Esophagus muscularis mucosa (tissue), 4 donors: ENCODE data around the gene POU4F3.

Experiments
- EP300 ChIP-seq: sonication (generic); formaldehyde crosslinking; IDR thresholded peaks from one replicate; pipeline ENCODE4 v1.6.1; 2017; ENCODE audit warnings: antibody characterized with exemption
- POLR2A ChIP-seq: fragments of 450-650 bp; IDR thresholded peaks from one replicate; pipeline ENCODE4 v1.6.1; 2017; ENCODE audit warnings: antibody characterized with exemption, moderate library complexity, mild to moderate bottlenecking, low read depth
- TF ChIP-seq, protein P1 (sequence below), 3 experiments: fragments of 200-600 bp in 2 of 3; fragments of 450-650 bp in 1 of 3; sonication (generic) in 2 of 3; IDR thresholded peaks; one replicate each; pipeline ENCODE4 v1.5.1; 2017 to 2019; ENCODE audit warnings: antibody characterized with exemption in 3 of 3, mild to moderate bottlenecking in 2 of 3, moderate library complexity in 1 of 3

DNA sequence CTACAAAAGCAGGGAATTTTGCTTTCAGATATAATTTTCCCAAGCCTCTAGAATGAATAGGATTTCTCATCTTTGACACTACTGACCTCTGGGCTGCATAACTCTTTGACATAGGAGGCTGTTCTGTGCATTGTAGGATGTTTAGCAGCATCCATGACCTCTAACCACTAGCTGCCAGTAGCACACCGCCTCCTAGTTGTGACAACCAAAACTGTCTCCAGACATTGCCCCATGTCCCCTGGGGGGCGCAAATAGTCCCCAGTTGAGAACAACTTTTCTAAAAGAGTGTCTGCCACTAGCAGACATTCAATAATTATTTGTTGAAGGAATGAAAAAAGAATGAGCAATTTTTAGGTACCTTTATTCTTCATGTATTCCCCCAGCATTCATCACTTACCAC is 51.8 kb downstream of the POU4F3 start:
- no peak for TF ChIP-seq POLR2A
- no peak for TF ChIP-seq EP300
- TF ChIP-seq, protein P1, sequence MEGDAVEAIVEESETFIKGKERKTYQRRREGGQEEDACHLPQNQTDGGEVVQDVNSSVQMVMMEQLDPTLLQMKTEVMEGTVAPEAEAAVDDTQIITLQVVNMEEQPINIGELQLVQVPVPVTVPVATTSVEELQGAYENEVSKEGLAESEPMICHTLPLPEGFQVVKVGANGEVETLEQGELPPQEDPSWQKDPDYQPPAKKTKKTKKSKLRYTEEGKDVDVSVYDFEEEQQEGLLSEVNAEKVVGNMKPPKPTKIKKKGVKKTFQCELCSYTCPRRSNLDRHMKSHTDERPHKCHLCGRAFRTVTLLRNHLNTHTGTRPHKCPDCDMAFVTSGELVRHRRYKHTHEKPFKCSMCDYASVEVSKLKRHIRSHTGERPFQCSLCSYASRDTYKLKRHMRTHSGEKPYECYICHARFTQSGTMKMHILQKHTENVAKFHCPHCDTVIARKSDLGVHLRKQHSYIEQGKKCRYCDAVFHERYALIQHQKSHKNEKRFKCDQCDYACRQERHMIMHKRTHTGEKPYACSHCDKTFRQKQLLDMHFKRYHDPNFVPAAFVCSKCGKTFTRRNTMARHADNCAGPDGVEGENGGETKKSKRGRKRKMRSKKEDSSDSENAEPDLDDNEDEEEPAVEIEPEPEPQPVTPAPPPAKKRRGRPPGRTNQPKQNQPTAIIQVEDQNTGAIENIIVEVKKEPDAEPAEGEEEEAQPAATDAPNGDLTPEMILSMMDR (IDR thresholded peaks at IDR 0.05), result no peak
